Fibroblast of lung (primary cell): ENCODE results near the gene SLC4A3. TPM values are rescaled to one million over a fixed set of nuclear protein-coding genes. Genes with fewer than 3 reads are reported as not detected.

Experiments
- DNase-seq, 2 donors: peaks; one replicate each; pipeline versions ENCODE4 v3.0.0 to v3.0.0-alpha.2; 2010; ENCODE audit warnings: low read depth in 2 of 2
- H2AFZ ChIP-seq: 2 replicates; pipeline ENCODE4 v1.5.1; 2012; ENCODE audit warnings: low read length, control low read depth, inconsistent platforms
- H3K27ac ChIP-seq: 2 replicates; pipeline ENCODE4 v1.5.1; 2011; ENCODE audit warnings: low read length, control low read depth; ENCODE audit not compliant: insufficient read depth
- H3K27me3 ChIP-seq: 2 replicates; pipeline ENCODE4 v1.5.1; 2011; ENCODE audit warnings: mild to moderate bottlenecking, low read length; ENCODE audit not compliant: control insufficient read depth, insufficient read depth
- H3K36me3 ChIP-seq: 2 replicates; pipeline ENCODE4 v1.5.1; 2011; ENCODE audit warnings: low read length; ENCODE audit not compliant: control insufficient read depth, insufficient read depth
- H3K4me1 ChIP-seq: 2 replicates; pipeline ENCODE4 v1.5.1; 2011; ENCODE audit warnings: low read length; ENCODE audit not compliant: control insufficient read depth, insufficient read depth; ENCODE audit errors: extremely low read depth
- H3K4me2 ChIP-seq: 2 replicates; pipeline ENCODE4 v1.5.1; 2011; ENCODE audit warnings: low read length, control low read depth; ENCODE audit not compliant: insufficient read depth; ENCODE audit errors: extremely low read depth
- H3K4me3 ChIP-seq, 4 experiments: fragments of 200-600 bp in 1 of 4; sonication (generic) in 1 of 4; replicated peaks in 1 of 4; 2 replicates each; pipeline ENCODE4 v1.5.1; 2011 to 2016; ENCODE audit warnings: low read length in 4 of 4, low read depth in 3 of 4, mild to moderate bottlenecking in 3 of 4, control low read depth in 2 of 4, inconsistent platforms in 1 of 4, mixed read lengths in 1 of 4; ENCODE audit not compliant: insufficient read depth in 1 of 4; ENCODE audit errors: control extremely low read depth in 1 of 4
- H3K79me2 ChIP-seq: 2 replicates; pipeline ENCODE4 v1.5.1; 2012; ENCODE audit warnings: mild to moderate bottlenecking, low read length, inconsistent platforms; ENCODE audit not compliant: control insufficient read depth, insufficient read depth
- H3K9ac ChIP-seq: 2 replicates; pipeline ENCODE4 v1.5.1; 2011; ENCODE audit warnings: mild to moderate bottlenecking, low read length, control low read depth; ENCODE audit not compliant: insufficient read depth
- H3K9me3 ChIP-seq: 2 replicates; pipeline ENCODE4 v1.5.1; 2012; ENCODE audit warnings: low read depth, low read length; ENCODE audit not compliant: control insufficient read depth, insufficient read depth
- H4K20me1 ChIP-seq: 2 replicates; pipeline ENCODE4 v1.5.1; 2011; ENCODE audit warnings: low read length; ENCODE audit not compliant: control insufficient read depth, insufficient read depth; ENCODE audit errors: extremely low read depth
- EZH2 ChIP-seq: IDR thresholded peaks from 2 replicates; pipeline ENCODE4 v1.5.1; 2012; ENCODE audit warnings: low read length, control low read depth, mild to moderate bottlenecking; ENCODE audit errors: missing control alignments
- polyA plus RNA-seq, 2 donors: library from polyadenylated mRNA; depleted of rRNA in 1 of 2; stranded (reverse) in 1 of 2; unstranded in 1 of 2; fragments of >200 nt; gene quantifications; 2 replicates each; pipeline ENCODE4 v1.2.1, GENCODE V29; 2011 to 2012; ENCODE audit warnings: missing spikeins in 1 of 2
- total RNA-seq: library from RNA; depleted of rRNA; stranded (reverse); fragments of >200 nt; gene quantifications from 2 replicates; pipeline ENCODE4 v1.2.1, GENCODE V29; 2014
- TF ChIP-seq, protein P1 (sequence below), 2 donors: IDR thresholded peaks in 1 of 2; conservative IDR thresholded peaks in 1 of 2; 1 replicate in 1 of 2; 2 replicates in 1 of 2; pipeline ENCODE4 v1.5.1; 2011 to 2012; ENCODE audit warnings: low read length in 2 of 2, control low read depth in 1 of 2, inconsistent platforms in 1 of 2, low read depth in 1 of 2, mild to moderate bottlenecking in 1 of 2

Gene SLC4A3
- total and polyA plus RNA-seq, 2 donors (not counting 1 experiment from before 2014, with no cell fraction given): 1.4 to 1.5 TPM

GRCh38 chr2:219684721-219685689, 57.6 kb downstream of the SLC4A3 start:
- Histone ChIP-seq H3K79me2 (no peaks in the 10 kb centered on the region), H3K4me1 (no peaks in the 10 kb centered on the region), H3K4me3 (peak overlapping the region; percentile 36 to 77 (median 54)), H3K9me3 (no peaks in the 10 kb centered on the region), H2AFZ (peak overlapping the region; percentile 75), H3K27ac (peak overlapping the region; percentile 54), H4K20me1 (no peaks in the 10 kb centered on the region), H3K9ac (no peak overlapping the region), H3K27me3 (peaks cover 2% of the 10 kb centered on the region), H3K4me2 (peak overlapping the region; percentile 70), H3K36me3 (no peaks in the 10 kb centered on the region)
- TF ChIP-seq, protein P1, sequence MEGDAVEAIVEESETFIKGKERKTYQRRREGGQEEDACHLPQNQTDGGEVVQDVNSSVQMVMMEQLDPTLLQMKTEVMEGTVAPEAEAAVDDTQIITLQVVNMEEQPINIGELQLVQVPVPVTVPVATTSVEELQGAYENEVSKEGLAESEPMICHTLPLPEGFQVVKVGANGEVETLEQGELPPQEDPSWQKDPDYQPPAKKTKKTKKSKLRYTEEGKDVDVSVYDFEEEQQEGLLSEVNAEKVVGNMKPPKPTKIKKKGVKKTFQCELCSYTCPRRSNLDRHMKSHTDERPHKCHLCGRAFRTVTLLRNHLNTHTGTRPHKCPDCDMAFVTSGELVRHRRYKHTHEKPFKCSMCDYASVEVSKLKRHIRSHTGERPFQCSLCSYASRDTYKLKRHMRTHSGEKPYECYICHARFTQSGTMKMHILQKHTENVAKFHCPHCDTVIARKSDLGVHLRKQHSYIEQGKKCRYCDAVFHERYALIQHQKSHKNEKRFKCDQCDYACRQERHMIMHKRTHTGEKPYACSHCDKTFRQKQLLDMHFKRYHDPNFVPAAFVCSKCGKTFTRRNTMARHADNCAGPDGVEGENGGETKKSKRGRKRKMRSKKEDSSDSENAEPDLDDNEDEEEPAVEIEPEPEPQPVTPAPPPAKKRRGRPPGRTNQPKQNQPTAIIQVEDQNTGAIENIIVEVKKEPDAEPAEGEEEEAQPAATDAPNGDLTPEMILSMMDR (conservative IDR thresholded peaks at IDR 0.05 in 1 of 2, IDR thresholded peaks at IDR 0.05 in 1 of 2; ENCODE audit: low read depth in 1 of 2, low read length in 2 of 2): no peak
- TF ChIP-seq EZH2: no peak
- peak; percentile 46 to 62 for DNase-seq

DNA sequence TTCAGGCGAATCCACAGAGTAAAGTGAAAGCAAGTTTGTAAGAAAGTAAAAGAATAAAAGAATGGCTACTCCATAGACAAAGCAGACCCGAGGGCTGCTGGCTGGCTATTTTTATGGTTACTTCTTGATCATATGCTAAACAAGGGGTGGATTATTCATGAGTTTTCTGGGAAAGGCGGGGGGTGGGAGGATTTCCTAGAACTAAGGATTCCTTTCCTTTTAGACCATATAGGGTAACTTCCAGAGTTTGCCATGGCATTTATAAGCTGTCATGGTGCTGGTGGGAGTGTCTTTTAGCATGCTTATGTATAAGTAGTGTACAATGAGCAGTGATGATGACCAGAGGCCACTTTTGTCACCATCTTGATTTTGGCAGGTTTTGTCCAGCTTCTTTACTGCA, 59.8 kb downstream of the SLC4A3 start:
- no peak overlapping the region for H2AFZ ChIP-seq
- H3K27ac ChIP-seq: no peak overlapping the region
- peak in 1 of 2 donors; percentile 91 for DNase-seq
- H3K4me2 ChIP-seq: no peak overlapping the region
- H3K79me2 ChIP-seq: no peaks in the 10 kb centered on the region
- H3K9me3 ChIP-seq: no peaks in the 10 kb centered on the region
- H3K4me1 ChIP-seq: no peaks in the 10 kb centered on the region
- peaks cover 2% of the 10 kb centered on the region for H3K27me3 ChIP-seq
- no peaks in the 10 kb centered on the region for H3K36me3 ChIP-seq
- H3K9ac ChIP-seq: no peak overlapping the region
- no peak overlapping the region for H3K4me3 ChIP-seq
- no peak for TF ChIP-seq EZH2
- TF ChIP-seq, protein P1 (conservative IDR thresholded peaks at IDR 0.05 in 1 of 2, IDR thresholded peaks at IDR 0.05 in 1 of 2; ENCODE audit: low read depth in 1 of 2, low read length in 2 of 2): no peak
- no peaks in the 10 kb centered on the region for H4K20me1 ChIP-seq

GRCh38 chr2:219687882-219688559, 60.6 kb downstream of the SLC4A3 start:
- no peaks in the 10 kb centered on the region for H3K79me2 ChIP-seq
- no peaks in the 10 kb centered on the region for H4K20me1 ChIP-seq
- no peak overlapping the region for H3K4me2 ChIP-seq
- H3K27ac ChIP-seq: peak overlapping the region; percentile 9
- H3K4me3 ChIP-seq: no peak overlapping the region
- H3K4me1 ChIP-seq: no peaks in the 10 kb centered on the region
- no peaks in the 10 kb centered on the region for H3K27me3 ChIP-seq
- no peak overlapping the region for H3K9ac ChIP-seq
- no peaks in the 10 kb centered on the region for H3K9me3 ChIP-seq
- peak in 1 of 2 donors; percentile 40 for DNase-seq
- H3K36me3 ChIP-seq: no peaks in the 10 kb centered on the region
- no peak for TF ChIP-seq EZH2
- TF ChIP-seq, protein P1 (conservative IDR thresholded peaks at IDR 0.05 in 1 of 2, IDR thresholded peaks at IDR 0.05 in 1 of 2; ENCODE audit: low read depth in 1 of 2, low read length in 2 of 2): no peak
- H2AFZ ChIP-seq: no peak overlapping the region
